Effector CD8-positive, alpha-beta T cell (primary cell): ENCODE measurements around the gene SAMD7.

Experiments
- DNase-seq: peaks from one replicate; lab custom pipeline; 2025; lab: John Stamatoyannopoulos, UW

The SAMD7 gene

DNA sequence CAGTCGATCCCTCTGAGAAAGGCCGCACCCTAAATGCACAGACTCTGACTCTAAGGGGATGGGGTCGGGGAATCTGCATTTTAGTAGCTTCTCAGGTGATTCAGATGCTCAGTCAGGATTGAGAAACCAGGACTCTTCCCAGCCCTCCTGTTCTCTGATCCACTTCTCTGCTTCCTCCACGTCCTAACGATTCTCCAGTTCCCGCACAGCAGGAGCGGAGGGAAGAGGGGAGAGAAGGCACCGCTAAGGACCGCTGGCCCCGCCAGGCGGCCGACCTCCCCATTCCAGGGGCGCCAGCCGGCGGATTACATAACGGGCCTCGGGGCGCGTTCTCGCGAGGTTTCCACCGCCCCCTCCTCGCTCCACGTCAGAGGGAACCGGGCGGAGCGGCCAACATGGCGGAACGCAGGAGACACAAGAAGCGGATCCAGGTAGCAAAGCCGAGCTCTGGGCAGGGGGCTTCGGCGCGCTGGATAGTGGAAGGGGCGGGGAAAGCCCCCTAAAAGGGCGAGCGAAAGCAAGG, 55.1 kb downstream of the SAMD7 start, which contains the start of gene SEC62:
Gene SEC62, plus strand, starts transcription at position 380 of the 523 bp plus-strand sequence. Its CDS starts 16 bp downstream, at position 396.
- peak; percentile 91 for DNase-seq

DNA sequence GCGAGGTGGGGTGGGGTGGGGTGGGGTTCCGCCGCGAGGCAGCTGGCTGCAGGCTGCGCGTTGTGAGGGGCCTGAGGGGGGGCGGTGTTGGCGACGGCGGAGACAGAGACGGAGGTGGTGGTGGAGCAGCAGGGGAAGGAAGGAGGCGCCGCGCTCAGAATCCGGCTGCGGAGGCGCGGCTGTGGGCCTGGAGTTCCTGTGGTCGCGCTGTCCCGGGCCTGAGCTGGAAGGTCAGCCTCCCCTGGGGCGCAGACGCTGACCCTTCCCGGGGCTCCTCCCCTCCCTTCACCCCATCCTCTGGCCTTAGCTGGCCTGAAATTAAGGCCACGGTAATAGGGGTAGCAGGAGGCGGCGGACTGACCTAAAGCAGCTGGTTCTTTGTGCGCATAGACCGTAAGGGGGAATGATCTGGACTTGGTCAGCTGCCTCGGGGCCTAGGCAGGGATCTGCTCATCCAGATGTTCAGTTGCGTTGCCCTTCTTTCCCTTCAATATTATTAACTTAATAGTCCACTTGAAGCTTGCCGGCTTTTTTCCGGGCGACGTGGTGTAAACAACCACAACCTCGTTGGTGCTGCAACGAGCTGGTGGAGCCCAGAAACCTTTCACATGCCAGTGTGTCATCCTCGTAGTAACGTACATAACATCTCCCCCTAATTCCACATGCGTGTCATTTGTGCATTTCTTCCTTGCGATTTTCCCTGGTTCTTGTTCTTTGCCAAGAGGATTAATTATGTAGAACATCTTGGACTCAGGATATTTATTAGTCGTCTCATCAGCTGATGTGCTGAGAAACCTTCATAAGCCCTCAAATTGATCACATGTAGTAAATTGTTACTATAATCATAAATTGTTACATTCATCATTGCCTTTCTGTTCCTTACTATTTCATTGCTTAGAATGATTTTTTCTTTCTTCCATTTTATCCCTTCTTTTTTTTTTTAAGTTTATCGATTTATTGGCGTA, 55.9 kb downstream of the SAMD7 start:
- DNase-seq: peak; percentile 14

DNA sequence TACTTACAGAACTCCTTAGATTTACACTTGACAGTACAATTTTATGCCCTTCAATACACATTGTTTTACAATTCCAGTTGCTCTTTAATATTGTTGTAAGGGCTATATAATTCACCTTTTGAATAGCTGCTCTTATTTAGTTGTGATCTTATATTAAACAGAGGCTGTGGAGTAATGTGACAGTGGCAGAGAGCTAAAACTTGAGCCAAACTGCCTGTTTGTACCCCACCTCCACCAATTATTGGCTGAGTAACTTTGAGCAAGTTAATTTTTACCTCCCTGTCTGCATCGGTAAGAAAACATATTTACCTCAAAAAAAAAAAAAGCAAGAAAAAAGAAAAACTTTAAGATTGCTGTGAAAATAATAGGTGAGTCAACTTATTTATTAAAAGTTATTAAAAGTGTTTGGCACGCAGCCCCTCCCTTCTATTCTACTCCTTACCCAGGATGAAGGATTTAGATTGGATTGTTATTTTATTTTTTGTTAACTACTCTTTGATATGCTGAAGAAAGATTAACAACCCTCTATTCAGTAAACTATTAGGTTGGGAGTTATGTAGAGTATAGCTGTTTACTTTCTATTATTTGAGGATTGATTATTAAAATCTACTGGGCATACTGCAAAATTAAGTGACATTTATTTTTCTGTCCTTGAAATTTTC, 57.0 kb downstream of the SAMD7 start:
- DNase-seq: no peak

DNA sequence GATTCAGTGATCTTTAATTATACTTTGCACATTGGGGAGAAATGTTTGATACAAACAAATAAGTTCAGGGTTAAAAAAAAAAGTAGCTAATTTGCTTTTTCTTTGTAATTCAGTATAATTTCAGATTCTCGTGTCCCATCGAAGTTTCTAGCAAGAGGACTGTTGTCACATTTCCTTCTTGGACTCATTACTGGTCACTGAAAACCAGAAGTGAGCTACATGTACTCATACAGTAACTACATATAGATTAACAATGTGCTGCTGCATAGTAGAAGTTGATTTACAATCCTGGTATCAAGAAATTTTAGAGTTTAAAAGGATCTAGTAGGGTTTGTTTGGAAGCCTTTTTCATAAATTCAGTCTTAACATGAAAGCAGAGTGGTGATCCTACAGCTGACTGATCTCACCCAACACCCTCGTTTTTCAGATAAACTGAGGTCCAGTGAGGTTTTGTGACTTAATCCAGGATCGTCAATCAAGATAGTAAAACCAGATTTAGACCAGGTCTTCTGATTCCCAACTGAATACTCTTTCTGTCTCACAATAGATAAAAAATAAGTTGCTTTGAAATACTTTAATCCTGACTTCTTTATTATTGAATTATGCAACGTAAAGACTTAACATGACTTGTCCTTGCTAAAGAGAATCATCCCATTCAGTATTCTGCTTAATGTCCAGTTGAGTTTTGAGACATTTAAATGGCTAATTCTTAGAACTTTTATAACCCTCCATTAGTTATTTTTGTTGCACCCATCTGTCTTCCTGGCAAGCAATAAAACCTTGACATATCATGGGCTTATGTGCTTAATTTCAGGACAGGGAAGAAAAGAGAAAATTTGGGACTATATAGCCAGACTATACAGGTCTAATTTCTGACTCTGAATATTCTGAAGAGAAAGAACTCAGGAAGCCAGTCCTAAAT, 58.1 kb downstream of the SAMD7 start:
- no peak for DNase-seq

DNA sequence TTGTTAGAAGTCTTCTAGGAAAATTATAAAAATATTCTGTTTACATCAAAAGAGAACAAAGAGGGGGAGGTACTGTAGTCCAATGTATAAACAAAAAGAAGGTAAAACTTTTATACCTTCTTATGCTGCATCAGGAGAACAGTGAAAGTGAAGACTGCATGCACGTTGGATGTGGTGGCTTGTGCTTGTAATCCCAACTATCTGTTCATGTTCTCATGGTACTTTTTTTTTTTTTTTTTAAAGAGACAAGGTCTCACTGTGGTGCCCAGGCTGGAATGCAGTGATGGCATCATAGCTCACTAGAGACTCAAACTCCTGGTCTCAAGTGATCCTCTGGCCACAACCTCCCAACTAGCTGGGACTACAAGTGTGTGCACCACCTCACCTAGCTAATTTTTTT, 59.5 kb downstream of the SAMD7 start:
- no peak for DNase-seq

DNA sequence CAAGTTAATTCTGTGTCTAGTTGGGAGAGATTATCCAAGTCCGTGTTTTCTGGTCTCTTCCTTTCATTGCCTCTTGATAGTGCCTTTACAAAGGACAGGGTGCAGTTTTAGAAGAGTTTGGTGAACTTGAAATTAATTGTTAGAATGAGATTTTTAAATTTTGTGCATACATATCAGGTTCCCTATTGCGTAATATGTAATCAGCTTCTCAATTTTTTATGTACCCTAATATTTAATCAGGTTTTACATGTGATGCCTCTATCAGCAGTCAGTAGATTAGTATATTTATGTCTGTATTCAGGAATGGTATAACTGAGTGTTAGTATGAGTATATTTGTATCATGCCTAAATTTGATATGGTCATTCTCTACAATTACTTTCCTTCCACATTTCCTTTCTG, 60.1 kb downstream of the SAMD7 start:
- DNase-seq: no peak

DNA sequence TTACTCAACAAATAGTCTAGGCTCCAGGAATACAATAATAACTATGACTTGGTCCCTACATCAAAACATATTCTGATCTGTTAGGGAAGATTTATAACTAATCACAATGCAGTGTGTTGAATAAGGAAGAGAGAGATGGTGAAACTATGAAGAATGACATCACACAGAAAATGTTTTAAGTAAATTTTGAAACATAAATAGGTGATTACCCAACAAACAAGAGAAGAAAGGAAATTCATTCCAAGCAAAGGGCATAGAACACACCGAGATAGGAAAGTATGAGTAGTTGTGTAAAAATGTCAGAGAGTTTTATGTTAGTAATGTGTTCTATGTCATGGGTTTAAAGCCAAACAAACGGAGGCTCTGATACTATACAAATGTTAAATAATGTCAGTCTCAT, 68.7 kb downstream of the SAMD7 start:
- DNase-seq: no peak

DNA sequence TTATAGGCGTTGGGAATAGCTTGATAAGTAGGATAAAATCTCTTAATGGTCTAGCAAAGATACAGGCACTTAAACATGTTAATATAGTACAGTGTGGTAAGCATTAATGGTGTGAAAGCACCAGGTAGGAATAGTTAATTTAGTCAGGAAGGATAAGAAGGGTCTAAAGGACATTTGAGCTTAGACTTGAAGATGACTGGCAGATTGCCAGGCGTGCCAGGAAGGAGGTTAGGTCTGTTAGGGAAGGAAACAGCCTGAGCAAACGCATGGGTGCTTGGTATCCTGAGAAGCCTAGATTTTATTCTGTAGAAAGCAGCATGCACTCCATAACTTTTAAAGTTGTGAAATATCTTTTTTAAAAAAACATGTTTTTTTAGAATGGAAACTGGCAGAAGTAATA, 72.9 kb downstream of the SAMD7 start:
- no peak for DNase-seq
